OCI-LY3 (cell line): ENCODE results near the gene SORBS1.

Experiments used
- EZH2phosphoT487 ChIP-seq: fragments of 200-600 bp; shearing (Covaris generic); IDR thresholded peaks from 2 replicates; pipeline ENCODE4 v1.6.1; 2018; ENCODE audit warnings: antibody characterized with exemption, mixed run types, low read depth
- TF ChIP-seq, protein P1 (sequence below): fragments of 200-600, 300-600 bp; sonication (generic); IDR thresholded peaks from 2 replicates; pipeline ENCODE4 v1.5.1; 2014; ENCODE audit warnings: antibody characterized with exemption, low read length, low read depth

DNA sequence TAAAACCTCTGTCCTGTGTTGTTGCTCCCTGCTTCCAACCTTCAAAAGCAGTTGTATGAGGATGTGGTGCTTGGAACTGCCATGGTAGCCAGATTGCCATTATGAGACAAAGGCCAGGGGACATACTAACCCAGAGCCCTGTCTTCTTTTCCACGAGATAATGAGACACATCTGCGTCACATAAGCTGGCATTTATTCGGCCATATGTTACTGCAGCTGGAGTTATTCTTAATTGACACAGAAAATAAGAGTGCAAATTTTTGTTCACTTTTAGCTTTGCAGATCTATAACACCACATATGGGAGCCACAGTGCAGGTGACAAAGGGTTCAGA lies 254.9 kb downstream of the SORBS1 start:
- TF ChIP-seq, protein P1, sequence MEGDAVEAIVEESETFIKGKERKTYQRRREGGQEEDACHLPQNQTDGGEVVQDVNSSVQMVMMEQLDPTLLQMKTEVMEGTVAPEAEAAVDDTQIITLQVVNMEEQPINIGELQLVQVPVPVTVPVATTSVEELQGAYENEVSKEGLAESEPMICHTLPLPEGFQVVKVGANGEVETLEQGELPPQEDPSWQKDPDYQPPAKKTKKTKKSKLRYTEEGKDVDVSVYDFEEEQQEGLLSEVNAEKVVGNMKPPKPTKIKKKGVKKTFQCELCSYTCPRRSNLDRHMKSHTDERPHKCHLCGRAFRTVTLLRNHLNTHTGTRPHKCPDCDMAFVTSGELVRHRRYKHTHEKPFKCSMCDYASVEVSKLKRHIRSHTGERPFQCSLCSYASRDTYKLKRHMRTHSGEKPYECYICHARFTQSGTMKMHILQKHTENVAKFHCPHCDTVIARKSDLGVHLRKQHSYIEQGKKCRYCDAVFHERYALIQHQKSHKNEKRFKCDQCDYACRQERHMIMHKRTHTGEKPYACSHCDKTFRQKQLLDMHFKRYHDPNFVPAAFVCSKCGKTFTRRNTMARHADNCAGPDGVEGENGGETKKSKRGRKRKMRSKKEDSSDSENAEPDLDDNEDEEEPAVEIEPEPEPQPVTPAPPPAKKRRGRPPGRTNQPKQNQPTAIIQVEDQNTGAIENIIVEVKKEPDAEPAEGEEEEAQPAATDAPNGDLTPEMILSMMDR, result no peak
- no peak for TF ChIP-seq EZH2phosphoT487
